ENCODE measurements around the gene RPS29. TPM values are rescaled to one million over a fixed set of nuclear protein-coding genes. Genes with fewer than 3 reads are reported as not detected.
"Not testable (repeated sequence)": the region's sequence is repeated elsewhere in the genome, so short reads cannot be mapped to it uniquely, and the experiment has no call there.

The RPS29 gene
- total RNA-seq, 1 experiment from 2014 or later = 948 TPM

- Mint-ChIP-seq H3K27me3 (ENCODE audit: unreplicated experiment) (no peaks in the 10 kb centered on the region), H3K4me1 (ENCODE audit: low read depth, unreplicated experiment) (peaks cover 17% of the 10 kb centered on the region), H3K9me3 (ENCODE audit: low read depth, unreplicated experiment) (no peaks in the 10 kb centered on the region), H3K4me3 (ENCODE audit: low read depth, unreplicated experiment) (no peak overlapping the region), H3K27ac (ENCODE audit: unreplicated experiment) (no peak overlapping the region), H3K36me3 (ENCODE audit: insufficient read depth, unreplicated experiment) (peaks cover 8% of the 10 kb centered on the region)
- BruUV-seq (replicated peaks) = no TSS peak
- no peak for DNase-seq
- intact Hi-C loops (cut with micrococcal nuclease; ENCODE audit: unreplicated experiment) = no loop called here
- TF ChIP-seq CTCF (IDR thresholded peaks at IDR 0.05; ENCODE audit: unreplicated experiment) = no peak
- CTCF ChIA-PET = no interaction called here
Measured at GRCh38 chr14:49593016-49593415, 6.8 kb upstream of the RPS29 start.

GRCh38 chr14:49589387-49589786 lies 3.2 kb upstream of the RPS29 start:
- intact Hi-C loops (cut with micrococcal nuclease; ENCODE audit: unreplicated experiment) = no loop called here
- Mint-ChIP-seq H3K36me3 (ENCODE audit: insufficient read depth, unreplicated experiment) (peaks cover 27% of the 10 kb centered on the region), H3K9me3 (ENCODE audit: low read depth, unreplicated experiment) (no peaks in the 10 kb centered on the region), H3K4me3 (ENCODE audit: low read depth, unreplicated experiment) (no peak overlapping the region), H3K27me3 (ENCODE audit: unreplicated experiment) (no peaks in the 10 kb centered on the region), H3K27ac (ENCODE audit: unreplicated experiment) (no peak overlapping the region), H3K4me1 (ENCODE audit: low read depth, unreplicated experiment) (peaks cover 2% of the 10 kb centered on the region)
- no peak for DNase-seq
- TF ChIP-seq CTCF (IDR thresholded peaks at IDR 0.05; ENCODE audit: unreplicated experiment) = no peak
- no TSS peak for BruUV-seq (replicated peaks)
- CTCF ChIA-PET = no interaction called here

GRCh38 chr14:49586673-49587460 lies 687 bp upstream of the RPS29 start:
- H3K36me3 Mint-ChIP-seq (ENCODE audit: insufficient read depth, unreplicated experiment) = peaks cover 52% of the 10 kb centered on the region
- CTCF ChIA-PET = interaction anchor here (0.9 kb wide), 1 partner anchor 12 kb away, joined by 5 read pairs; the partner anchor contains the start of gene LRR1
- peak overlapping the region; percentile 91 for H3K4me3 Mint-ChIP-seq (ENCODE audit: low read depth, unreplicated experiment)
- H3K9me3 Mint-ChIP-seq (ENCODE audit: low read depth, unreplicated experiment) = no peaks in the 10 kb centered on the region
- H3K27ac Mint-ChIP-seq (ENCODE audit: unreplicated experiment) = peak overlapping the region; percentile 98
- BruUV-seq (replicated peaks) = no TSS peak
- H3K27me3 Mint-ChIP-seq (ENCODE audit: unreplicated experiment) = no peaks in the 10 kb centered on the region
- TF ChIP-seq CTCF (IDR thresholded peaks at IDR 0.05; ENCODE audit: unreplicated experiment) = peak; percentile 75
- intact Hi-C loops (cut with micrococcal nuclease; ENCODE audit: unreplicated experiment) = no loop called here
- peak; percentile 56 for DNase-seq
- peaks cover 18% of the 10 kb centered on the region for H3K4me1 Mint-ChIP-seq (ENCODE audit: low read depth, unreplicated experiment)

GRCh38 chr14:49584981-49585640 lies 1.1 kb downstream of the RPS29 start:
- Mint-ChIP-seq H3K36me3 (ENCODE audit: insufficient read depth, unreplicated experiment) (peaks cover 67% of the 10 kb centered on the region), H3K4me3 (ENCODE audit: low read depth, unreplicated experiment) (peak overlapping the region; percentile 91), H3K27ac (ENCODE audit: unreplicated experiment) (peak overlapping the region; percentile 98), H3K4me1 (ENCODE audit: low read depth, unreplicated experiment) (peaks cover 30% of the 10 kb centered on the region)
- CTCF ChIA-PET = interaction anchor here (0.9 kb wide), 1 partner anchor 123 kb away, joined by 3 read pairs; no protein-coding TSS in a partner anchor
- peak; percentile 31 for DNase-seq
- intact Hi-C loops (cut with micrococcal nuclease; ENCODE audit: unreplicated experiment); BruUV-seq (replicated peaks); H3K9me3 Mint-ChIP-seq (ENCODE audit: low read depth, unreplicated experiment); H3K27me3 Mint-ChIP-seq (ENCODE audit: unreplicated experiment): not testable (repeated sequence)
